Small intestine (tissue), 7 donors: ENCODE measurements around the gene GLIS2. TPM values are rescaled to one million over a fixed set of nuclear protein-coding genes. Genes with fewer than 3 reads are reported as not detected.

ENCODE experiments used
- DNase-seq, 2 donors: peaks; one replicate each; pipeline versions ENCODE4 v3.0.0 to v3.0.0-alpha.2; 2013
- FAIRE-seq: peaks from 2 replicates; lab custom pipeline; 2012; peaks lifted over from hg19 to GRCh38; lab: Jason Lieb, UNC
- H3K27ac ChIP-seq, 3 donors: one replicate each; pipeline ENCODE4 v1.5.1; 2013; ENCODE audit warnings: low read length in 2 of 3, mild to moderate bottlenecking in 2 of 3, control low read depth in 1 of 3, inconsistent platforms in 1 of 3, low read depth in 1 of 3, moderate library complexity in 1 of 3
- H3K27me3 ChIP-seq, 3 donors: one replicate each; pipeline ENCODE4 v1.6.1; 2013; ENCODE audit warnings: low read length in 3 of 3, inconsistent platforms in 1 of 3; ENCODE audit not compliant: control insufficient read depth in 3 of 3, insufficient read depth in 3 of 3
- H3K36me3 ChIP-seq, 3 donors: one replicate each; pipeline ENCODE4 v1.6.1; 2013; ENCODE audit warnings: low read length in 3 of 3, inconsistent platforms in 1 of 3, low read depth in 1 of 3, mild to moderate bottlenecking in 1 of 3, moderate library complexity in 1 of 3; ENCODE audit not compliant: control insufficient read depth in 3 of 3, insufficient read depth in 2 of 3
- H3K4me1 ChIP-seq, 3 donors: one replicate each; pipeline ENCODE4 v1.6.1; 2013; ENCODE audit warnings: low read length in 2 of 3, inconsistent platforms in 1 of 3, low read depth in 1 of 3, mild to moderate bottlenecking in 1 of 3, moderate library complexity in 1 of 3; ENCODE audit not compliant: control insufficient read depth in 3 of 3, insufficient read depth in 2 of 3
- H3K4me3 ChIP-seq, 3 donors: one replicate each; pipeline ENCODE4 v1.5.1; 2013; ENCODE audit warnings: low read length in 3 of 3, control low read depth in 1 of 3, inconsistent platforms in 1 of 3, low read depth in 1 of 3, mild to moderate bottlenecking in 1 of 3, moderate library complexity in 1 of 3
- H3K9me3 ChIP-seq, 2 donors: one replicate each; pipeline ENCODE4 v1.6.1; 2013; ENCODE audit warnings: low read depth in 1 of 2, low read length in 1 of 2; ENCODE audit not compliant: control insufficient read depth in 2 of 2, insufficient read depth in 1 of 2
- WGBS, 3 donors: extraction: QIAGEN DNeasy Blood & Tissue Kit; methylation state at CpG; one replicate each; pipeline ENCODE4 v1.1.7; 2013; 5-methylcytosine and 5-hydroxymethylcytosine counted together
- polyA plus RNA-seq, 4 donors: library from polyadenylated mRNA; stranded (reverse) in 3 of 4; unstranded in 1 of 4; fragments of 200-250 nt in 3 of 4; fragments of 120-200 nt in 1 of 4; gene quantifications; one replicate each; pipeline versions ENCODE4 v1.2.1 to v1.2.3, GENCODE V29; 2013
- donor health status: healthy with polysubstance abuse.
- donor health status: control.
- donor health status: control.
- donor health status: Bipolar disorder and iron deficiency.
- donor health status: healthy.

Gene GLIS2
- polyA plus RNA-seq, 4 donors = 0.22 to 14.3 (median 2.3) TPM

DNA sequence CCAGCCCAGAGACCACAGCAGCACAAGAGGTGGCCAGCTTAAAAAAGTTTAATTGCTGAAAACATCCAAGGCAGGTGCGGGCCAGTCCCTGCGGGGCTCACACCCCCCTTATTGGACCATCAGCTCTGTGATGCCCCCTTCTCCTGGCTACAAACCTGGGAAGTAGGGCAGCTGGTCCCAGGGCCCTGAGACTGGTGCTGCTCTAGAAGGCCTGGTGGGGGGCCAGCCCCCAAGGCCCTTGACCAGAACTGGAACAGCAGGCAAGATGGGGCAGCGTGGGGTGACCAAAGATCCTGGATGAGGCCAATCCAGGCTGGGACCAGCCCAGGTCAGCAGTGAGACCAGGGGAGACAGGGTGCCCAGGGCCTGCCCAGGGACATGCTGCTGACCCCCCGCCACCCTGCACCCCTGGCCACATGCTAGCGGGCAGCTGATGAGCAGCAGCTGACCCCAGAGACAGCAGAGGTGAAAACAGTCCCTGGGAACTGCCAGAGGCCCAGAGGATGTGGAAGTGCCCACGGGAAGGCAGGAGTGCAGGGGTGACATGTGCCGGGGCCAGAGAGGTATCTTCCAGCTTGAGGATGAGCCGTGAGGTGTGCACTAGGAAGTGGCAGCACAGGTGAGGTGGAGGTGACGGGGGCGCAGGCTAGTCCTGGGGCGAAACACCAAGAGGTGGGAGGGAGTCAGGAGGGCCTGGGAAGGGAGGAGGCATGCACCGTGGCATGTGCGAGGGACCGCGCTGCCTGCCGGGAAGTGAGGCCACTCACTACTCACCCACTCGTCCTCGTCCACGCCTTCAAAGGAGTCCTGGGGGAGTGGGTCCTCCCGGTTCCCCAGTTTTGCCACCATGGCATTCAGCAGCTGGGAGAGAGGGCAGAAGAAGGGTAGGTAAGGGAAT lies 38.9 kb downstream of the GLIS2 start:
- Histone ChIP-seq H3K36me3 (peaks cover 0 to 50% (median 5%) of the 10 kb centered on the region in 3 donors), H3K9me3 (no peaks in the 10 kb centered on the region), H3K27me3 (no peaks in the 10 kb centered on the region), H3K4me3 (no peak overlapping the region), H3K27ac (no peak overlapping the region), H3K4me1 (peaks cover 0 to 13% (median 3%) of the 10 kb centered on the region in 3 donors)
- FAIRE-seq = no peak
- WGBS, 3 donors = 92 to 96% (median 94%) methylated on average over 20 of the region's 20 CpGs
- no peak for DNase-seq

DNA sequence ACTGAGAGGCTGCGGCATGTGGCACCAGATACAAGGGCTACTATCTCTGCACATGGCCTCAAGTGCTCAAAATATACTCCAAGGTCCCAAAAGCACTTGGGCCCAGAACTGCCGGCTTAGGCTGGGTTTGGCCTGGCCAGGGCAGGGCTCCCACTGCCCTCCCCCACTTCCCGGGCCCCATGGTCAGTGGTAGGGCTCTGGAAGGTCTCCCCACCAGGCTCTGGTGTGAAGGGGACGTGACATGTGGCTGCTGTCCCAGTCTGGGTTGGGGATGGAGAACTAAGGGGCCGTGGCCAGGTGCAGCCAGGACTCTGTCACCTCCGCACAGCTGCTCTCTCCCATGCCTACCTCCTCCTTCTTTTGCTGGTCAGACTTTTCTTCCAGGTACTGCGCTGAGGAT lies 41.0 kb downstream of the GLIS2 start:
- FAIRE-seq (no peak), DNase-seq (no peak)

DNA sequence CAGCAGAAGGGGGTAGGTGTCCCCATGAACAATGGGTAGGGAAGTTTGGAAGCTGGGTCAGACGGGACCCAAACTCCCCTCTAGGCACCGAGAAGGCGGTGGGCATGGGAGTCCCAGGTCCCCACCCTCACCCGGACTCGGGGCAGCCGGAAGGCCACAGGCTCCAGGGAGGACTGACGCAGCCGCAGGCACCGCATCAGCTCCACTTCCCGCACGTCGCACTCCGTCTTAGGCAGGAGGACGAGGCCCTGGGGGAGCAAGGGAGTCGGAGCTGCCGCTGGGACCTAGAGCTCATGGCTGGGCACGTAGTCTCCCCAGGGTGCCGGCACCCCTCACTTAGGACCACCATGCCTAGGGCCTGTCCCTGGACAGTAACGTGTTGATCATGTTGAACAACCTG lies 42.4 kb downstream of the GLIS2 start:
- FAIRE-seq = no peak
- H3K27ac ChIP-seq = no peak overlapping the region
- H3K9me3 ChIP-seq = no peaks in the 10 kb centered on the region
- H3K4me1 ChIP-seq = peaks cover 0 to 3% (median 0%) of the 10 kb centered on the region in 3 donors
- H3K27me3 ChIP-seq = no peaks in the 10 kb centered on the region
- 97% methylated on average over 13 to 19 of the region's 19 CpGs for WGBS, 3 donors
- DNase-seq = no peak
- H3K4me3 ChIP-seq = no peak overlapping the region
- peaks cover 5 to 84% (median 6%) of the 10 kb centered on the region in 3 donors for H3K36me3 ChIP-seq

More for the DNA sequence above, 41.0 kb downstream of the GLIS2 start:
- Histone ChIP-seq H3K9me3 (no peaks in the 10 kb centered on the region), H3K4me3 (no peak overlapping the region), H3K27ac (no peak overlapping the region), H3K36me3 (peaks cover 0 to 70% (median 5%) of the 10 kb centered on the region in 3 donors), H3K4me1 (peaks cover 0 to 3% (median 0%) of the 10 kb centered on the region in 3 donors), H3K27me3 (no peaks in the 10 kb centered on the region)
- 93 to 96% (median 94%) methylated on average over 7 of the region's 7 CpGs for WGBS, 3 donors

DNA sequence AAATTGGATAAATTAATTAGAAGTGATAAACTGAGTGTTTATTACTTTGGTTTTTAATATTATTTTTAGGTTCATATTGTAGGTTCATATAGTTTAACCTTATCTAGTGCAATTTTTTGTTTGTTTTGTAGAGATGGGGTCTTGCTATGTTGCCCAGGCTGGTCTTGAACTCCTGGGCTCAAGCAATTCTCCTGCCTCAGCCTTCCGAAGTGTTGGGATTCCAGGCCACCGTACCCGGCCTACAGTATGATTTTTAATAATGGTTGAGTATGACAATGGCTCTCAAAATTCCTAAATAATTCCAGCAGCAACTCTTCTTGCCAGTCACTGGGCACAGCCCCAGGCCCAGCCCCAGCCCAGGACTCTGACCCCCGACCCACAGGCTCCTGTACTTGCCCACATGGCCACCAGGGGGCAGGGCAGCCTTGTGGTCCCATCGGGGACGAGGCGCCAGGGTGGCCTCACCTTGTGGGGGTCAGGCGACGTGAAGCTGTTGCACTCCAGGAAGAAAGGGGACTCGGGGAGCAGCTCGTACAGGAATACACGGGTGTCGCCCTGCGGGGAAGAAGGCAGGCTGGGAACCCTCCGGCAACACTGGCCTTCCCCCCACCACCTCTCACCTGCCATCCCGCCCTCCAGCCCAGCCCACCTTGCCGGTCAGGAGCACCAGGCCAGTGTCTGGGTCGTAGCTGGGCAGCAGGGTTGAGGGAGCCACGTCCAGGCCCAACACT lies 43.1 kb downstream of the GLIS2 start:
- FAIRE-seq (no peak), DNase-seq (peak; percentile 38 to 68)
- H3K9me3 ChIP-seq = no peaks in the 10 kb centered on the region
- peaks cover 0 to 3% (median 0%) of the 10 kb centered on the region in 3 donors for H3K4me1 ChIP-seq
- WGBS, 3 donors = 56 to 68% (median 57%) methylated on average over 16 to 19 of the region's 19 CpGs
- no peaks in the 10 kb centered on the region for H3K27me3 ChIP-seq
- no peak overlapping the region for H3K4me3 ChIP-seq
- H3K36me3 ChIP-seq = peaks cover 5 to 85% (median 6%) of the 10 kb centered on the region in 3 donors
- no peak overlapping the region for H3K27ac ChIP-seq

DNA sequence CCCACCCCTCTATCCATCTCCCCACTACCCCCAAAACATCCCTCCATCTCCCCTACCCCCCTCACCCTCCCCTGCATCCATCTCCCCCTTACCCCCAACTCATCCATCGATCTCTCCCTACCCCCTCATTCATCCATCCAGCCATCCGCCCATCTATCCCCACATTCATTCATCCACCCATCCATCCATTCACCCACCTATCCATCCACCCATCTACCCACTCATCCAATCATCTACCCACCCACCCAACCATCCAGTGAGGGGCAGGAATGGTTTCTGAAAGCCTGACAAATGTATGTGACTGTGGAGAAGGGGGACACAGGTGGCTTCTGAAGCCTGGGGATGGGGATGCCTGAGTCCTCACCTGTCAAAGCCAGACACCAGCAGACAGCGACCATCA lies 44.0 kb downstream of the GLIS2 start:
- DNase-seq (no peak), FAIRE-seq (no peak)
- Histone ChIP-seq H3K27me3 (no peaks in the 10 kb centered on the region), H3K4me1 (peaks cover 0 to 3% (median 0%) of the 10 kb centered on the region in 3 donors), H3K36me3 (peaks cover 5 to 85% (median 14%) of the 10 kb centered on the region in 3 donors), H3K4me3 (no peak overlapping the region), H3K9me3 (no peaks in the 10 kb centered on the region), H3K27ac (no peak overlapping the region)
- WGBS, 3 donors = 92 to 94% (median 92%) methylated on average over 3 of the region's 3 CpGs

DNA sequence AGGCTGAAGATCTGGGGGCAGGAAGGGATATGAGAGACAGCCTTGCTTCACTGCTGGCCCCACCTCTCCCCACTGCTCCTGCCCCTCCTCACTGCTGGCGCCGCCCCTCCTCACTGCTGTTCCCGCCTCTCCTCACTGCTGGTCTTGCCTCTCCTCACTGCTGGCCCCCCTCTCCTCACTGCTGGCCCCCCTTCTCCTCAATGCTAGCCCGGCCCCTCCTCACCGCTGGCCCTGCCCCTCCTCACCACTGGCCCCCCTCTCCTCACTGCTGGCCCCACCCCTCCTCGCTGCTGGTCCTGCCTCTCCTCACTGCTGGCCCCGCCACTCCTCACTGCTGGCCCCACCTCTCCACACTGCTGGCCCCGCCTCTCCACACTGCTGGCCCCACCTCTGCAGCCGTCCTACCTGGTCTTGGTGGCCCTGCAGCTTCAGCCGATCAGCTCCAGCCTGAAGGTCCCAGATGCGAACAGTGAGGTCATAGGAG lies 44.7 kb downstream of the GLIS2 start:
- Histone ChIP-seq H3K27me3 (no peaks in the 10 kb centered on the region), H3K9me3 (no peaks in the 10 kb centered on the region), H3K36me3 (peaks cover 5 to 88% (median 14%) of the 10 kb centered on the region in 3 donors), H3K4me1 (peaks cover 0 to 3% (median 0%) of the 10 kb centered on the region in 3 donors), H3K27ac (no peak overlapping the region), H3K4me3 (no peak overlapping the region)
- 73 to 87% (median 85%) methylated on average over 7 to 10 of the region's 11 CpGs for WGBS, 3 donors
- no peak for FAIRE-seq
- DNase-seq = no peak

DNA sequence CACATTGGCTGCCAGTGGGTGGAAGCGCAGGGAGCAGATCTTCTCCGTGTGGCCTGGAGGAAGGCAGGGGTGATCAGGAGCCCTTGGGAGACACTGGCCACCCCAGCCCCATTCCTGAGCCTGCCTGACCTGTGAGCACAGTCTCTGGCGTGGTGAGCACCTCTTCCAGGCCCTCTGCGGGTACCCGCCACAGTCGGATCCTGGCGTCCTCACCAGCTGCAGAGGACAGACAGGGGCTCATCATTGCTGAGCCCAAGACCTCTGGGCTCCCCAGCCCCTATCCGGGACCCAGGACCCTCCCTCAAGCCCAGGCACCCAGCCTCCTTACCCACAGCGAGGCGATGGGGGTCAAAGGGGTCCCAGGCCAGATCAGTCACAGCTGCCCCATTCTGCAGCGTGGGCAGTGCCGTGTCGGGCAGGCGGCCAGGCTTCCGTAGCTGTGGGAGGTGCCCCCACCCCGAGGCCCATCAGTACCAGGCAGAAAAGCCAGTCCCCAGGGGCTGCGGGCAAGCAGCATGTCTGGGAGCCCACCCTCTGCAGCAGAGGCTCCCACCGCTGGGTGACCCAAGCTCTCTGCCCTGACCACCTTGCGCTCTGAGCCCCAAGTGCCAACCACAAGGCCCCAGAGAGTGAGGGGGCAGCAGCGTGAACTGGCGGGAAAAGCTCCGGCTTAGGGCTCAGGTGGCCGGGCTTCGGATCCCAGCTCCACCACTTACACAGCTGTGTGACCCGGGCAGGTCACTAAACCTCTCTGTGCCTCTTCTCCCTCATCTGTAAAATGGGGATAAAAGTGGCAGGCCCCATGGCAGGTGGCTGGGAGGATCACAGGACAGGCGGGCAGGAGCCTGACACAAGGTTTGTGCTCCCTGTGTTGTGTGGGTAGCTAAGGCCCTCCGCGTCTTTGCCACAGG lies 45.4 kb downstream of the GLIS2 start:
- Histone ChIP-seq H3K4me1 (peaks cover 0 to 3% (median 0%) of the 10 kb centered on the region in 3 donors), H3K27me3 (no peaks in the 10 kb centered on the region), H3K36me3 (peaks cover 5 to 95% (median 14%) of the 10 kb centered on the region in 3 donors), H3K27ac (no peak overlapping the region), H3K4me3 (no peak overlapping the region), H3K9me3 (no peaks in the 10 kb centered on the region)
- DNase-seq (no peak), FAIRE-seq (no peak)
- WGBS, 3 donors = 95 to 99% (median 97%) methylated on average over 27 to 28 of the region's 28 CpGs
